ENCODE measurements around the gene COPS7A.

- peak; percentile 95 to 96 for TF ChIP-seq POLR2A (IDR thresholded peaks at IDR 0.05)
- TF ChIP-seq, protein P1, sequence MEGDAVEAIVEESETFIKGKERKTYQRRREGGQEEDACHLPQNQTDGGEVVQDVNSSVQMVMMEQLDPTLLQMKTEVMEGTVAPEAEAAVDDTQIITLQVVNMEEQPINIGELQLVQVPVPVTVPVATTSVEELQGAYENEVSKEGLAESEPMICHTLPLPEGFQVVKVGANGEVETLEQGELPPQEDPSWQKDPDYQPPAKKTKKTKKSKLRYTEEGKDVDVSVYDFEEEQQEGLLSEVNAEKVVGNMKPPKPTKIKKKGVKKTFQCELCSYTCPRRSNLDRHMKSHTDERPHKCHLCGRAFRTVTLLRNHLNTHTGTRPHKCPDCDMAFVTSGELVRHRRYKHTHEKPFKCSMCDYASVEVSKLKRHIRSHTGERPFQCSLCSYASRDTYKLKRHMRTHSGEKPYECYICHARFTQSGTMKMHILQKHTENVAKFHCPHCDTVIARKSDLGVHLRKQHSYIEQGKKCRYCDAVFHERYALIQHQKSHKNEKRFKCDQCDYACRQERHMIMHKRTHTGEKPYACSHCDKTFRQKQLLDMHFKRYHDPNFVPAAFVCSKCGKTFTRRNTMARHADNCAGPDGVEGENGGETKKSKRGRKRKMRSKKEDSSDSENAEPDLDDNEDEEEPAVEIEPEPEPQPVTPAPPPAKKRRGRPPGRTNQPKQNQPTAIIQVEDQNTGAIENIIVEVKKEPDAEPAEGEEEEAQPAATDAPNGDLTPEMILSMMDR (IDR thresholded peaks at IDR 0.05) = peak in 1 of 3 experiments; percentile 92
- peak; percentile 93 to 100 for TF ChIP-seq POLR2AphosphoS5 (IDR thresholded peaks at IDR 0.05; ENCODE audit: insufficient read depth in 1 of 2, low read depth in 1 of 2)
Measured at GRCh38 chr12:6752921-6753771, 29.3 kb downstream of the COPS7A start, which contains the start of gene MLF2.
